Measurements from ENCODE around the gene RGS3.

RGS3 gene

GRCh38 chr9:113590991-113591898 is 127.7 kb downstream of the RGS3 start:
- no peak for DNase-seq

- DNase-seq = no peak
Observed at GRCh38 chr9:113591899-113592625, 128.5 kb downstream of the RGS3 start.

GRCh38 chr9:113592876-113593575 is 129.5 kb downstream of the RGS3 start:
- DNase-seq = no peak

GRCh38 chr9:113593682-113594281 is 130.3 kb downstream of the RGS3 start:
- DNase-seq = peak; percentile 73

GRCh38 chr9:113594484-113595299 is 131.2 kb downstream of the RGS3 start:
- no peak for DNase-seq

- DNase-seq = no peak
Observed at GRCh38 chr9:113596616-113597320, 133.2 kb downstream of the RGS3 start.

GRCh38 chr9:113597390-113598241 is 134.1 kb downstream of the RGS3 start:
- no peak for DNase-seq

GRCh38 chr9:113598451-113598850 is 134.9 kb downstream of the RGS3 start:
- no peak for DNase-seq

GRCh38 chr9:113598883-113599282 is 135.4 kb downstream of the RGS3 start:
- DNase-seq = no peak

- no peak for DNase-seq
Observed at GRCh38 chr9:113599646-113600022, 136.1 kb downstream of the RGS3 start.

- no peak for DNase-seq
Observed at GRCh38 chr9:113600023-113600823, 136.7 kb downstream of the RGS3 start.

GRCh38 chr9:113600871-113601614 is 137.5 kb downstream of the RGS3 start:
- no peak for DNase-seq

GRCh38 chr9:113601656-113602055 is 138.1 kb downstream of the RGS3 start:
- DNase-seq = no peak

- DNase-seq = peak; percentile 9
Observed at GRCh38 chr9:113602126-113603047, 138.9 kb downstream of the RGS3 start.

- no peak for DNase-seq
Observed at GRCh38 chr9:113603048-113603375, 139.5 kb downstream of the RGS3 start.

- no peak for DNase-seq
Observed at GRCh38 chr9:113603773-113604172, 140.2 kb downstream of the RGS3 start.

GRCh38 chr9:113604393-113604792 is 140.9 kb downstream of the RGS3 start:
- no peak for DNase-seq

- no peak for DNase-seq
Observed at GRCh38 chr9:113606510-113606909, 143.0 kb downstream of the RGS3 start.

Measured in GOT3 (cell line).